ENCODE data around the gene XPA.

The XPA gene

GRCh38 chr9:97647996-97648395 is 49.1 kb downstream of the XPA start:
- no peak for DNase-seq

- DNase-seq: no peak
These were observed 51.4 kb downstream of the XPA start for GRCh38 chr9:97645720-97646119.

GRCh38 chr9:97640325-97640724 is 56.8 kb downstream of the XPA start:
- DNase-seq: no peak

GRCh38 chr9:97638666-97639065 is 58.5 kb downstream of the XPA start:
- DNase-seq: peak; percentile 14

GRCh38 chr9:97636903-97637302 is 60.2 kb downstream of the XPA start:
- DNase-seq: no peak

- DNase-seq: no peak
These were observed 62.1 kb downstream of the XPA start for GRCh38 chr9:97635026-97635425.

GRCh38 chr9:97633859-97634490 is 63.2 kb downstream of the XPA start:
- DNase-seq: peak; percentile 10

GRCh38 chr9:97632985-97633858 is 63.9 kb downstream of the XPA start, which contains the start of the genes NCBP1 and TSTD2:
TSS of gene NCBP1 (plus strand) at chr9:97633821. CDS start at chr9:97633882, 61 bp downstream.
TSS of gene TSTD2 (minus strand) at chr9:97633368. CDS start at chr9:97627562, 5,806 bp downstream.
- DNase-seq: peak; percentile 98

GRCh38 chr9:97632248-97632984 is 64.7 kb downstream of the XPA start:
- no peak for DNase-seq

GRCh38 chr9:97630591-97630990 is 66.5 kb downstream of the XPA start:
- DNase-seq: no peak

GRCh38 chr9:97629156-97629555 is 68.0 kb downstream of the XPA start:
- DNase-seq: no peak

- DNase-seq: no peak
These were observed 68.5 kb downstream of the XPA start for GRCh38 chr9:97628668-97629067.

GRCh38 chr9:97627624-97628023 is 69.5 kb downstream of the XPA start:
- DNase-seq: no peak

- DNase-seq: no peak
These were observed 71.5 kb downstream of the XPA start for GRCh38 chr9:97625620-97626019.
